Lower leg skin (tissue), 4 donors: ENCODE data around the gene ST3GAL5. TPM values are rescaled to one million over a fixed set of nuclear protein-coding genes. Genes with fewer than 3 reads are reported as not detected.
"Not testable (repeated sequence)": the region's sequence is repeated elsewhere in the genome, so short reads cannot be mapped to it uniquely, and the experiment has no call there.

Source experiments
- DNase-seq, 2 donors: peaks; one replicate each; pipeline ENCODE4 v3.0.0-alpha.2; 2019; ENCODE audit warnings: low spot score in 2 of 2
- H3K4me3 ChIP-seq: fragments of 200-600 bp; sonication (generic); 2 replicates; pipeline ENCODE4 v1.5.1; 2017; ENCODE audit warnings: mild to moderate bottlenecking, low read depth; ENCODE audit not compliant: poor library complexity, severe bottlenecking
- CTCF ChIP-seq, 3 donors: fragments of 450-650 bp; IDR thresholded peaks; one replicate each; pipeline ENCODE4 v1.5.1; 2016; ENCODE audit warnings: antibody characterized with exemption in 3 of 3, mild to moderate bottlenecking in 3 of 3, moderate library complexity in 2 of 3
- POLR2A ChIP-seq, 2 donors: fragments of 450-650 bp; IDR thresholded peaks; one replicate each; pipeline ENCODE4 v1.6.1; 2016 to 2017; ENCODE audit warnings: antibody characterized with exemption in 2 of 2, mild to moderate bottlenecking in 1 of 2, moderate library complexity in 1 of 2
- WGBS, 2 donors: methylation state at CpG; one replicate each; pipeline ENCODE4 v1.1.5; 2018; 5-methylcytosine and 5-hydroxymethylcytosine counted together
- intact Hi-C: fragments of 100-400 bp; cut with DNase I; formaldehyde crosslinking; loops from one replicate; pipeline ENCODE4 v1.15.0; 2023; ENCODE audit warnings: low total_unique reads
- total RNA-seq, 4 donors: library from RNA; depleted of rRNA; stranded (reverse); fragments of >200 nt; gene quantifications; one replicate each; pipeline ENCODE4 v1.1.0, GENCODE V29; 2016

The ST3GAL5 gene
- total RNA-seq, 4 donors from 2014 or later: 6.9 to 8.6 (median 8.1) TPM

- no peak overlapping the region for H3K4me3 ChIP-seq
- WGBS, 2 donors: 84 to 94% methylated on average over 2 of the region's 2 CpGs
- no peak for DNase-seq
- intact Hi-C loops: no loop called here
- TF ChIP-seq CTCF (IDR thresholded peaks at IDR 0.05) (no peak), POLR2A (IDR thresholded peaks at IDR 0.05) (no peak)
Observed at GRCh38 chr2:85900366-85900765, 11.6 kb upstream of the ST3GAL5 start.

- H3K4me3 ChIP-seq: no peak overlapping the region
- DNase-seq: no peak
- TF ChIP-seq CTCF (IDR thresholded peaks at IDR 0.05): no peak
- no peak for TF ChIP-seq POLR2A (IDR thresholded peaks at IDR 0.05)
- intact Hi-C loops: no loop called here
- WGBS, 2 donors: 50 to 54% methylated on average over 1 of the region's 1 CpG
Observed at GRCh38 chr2:85899849-85900248, 11.1 kb upstream of the ST3GAL5 start.

GRCh38 chr2:85899284-85899683 is 10.5 kb upstream of the ST3GAL5 start:
- intact Hi-C loops: no loop called here

GRCh38 chr2:85898881-85899280 is 10.1 kb upstream of the ST3GAL5 start:
- intact Hi-C loops: no loop called here
- no peak for TF ChIP-seq POLR2A (IDR thresholded peaks at IDR 0.05)
- no peak for TF ChIP-seq CTCF (IDR thresholded peaks at IDR 0.05)
- WGBS, 2 donors: 89 to 100% methylated on average over 1 of the region's 1 CpG
- DNase-seq: no peak
- no peak overlapping the region for H3K4me3 ChIP-seq

More at GRCh38 chr2:85899284-85899683, 10.5 kb upstream of the ST3GAL5 start:
- no peak for DNase-seq
- no peak overlapping the region for H3K4me3 ChIP-seq
- 94 to 97% methylated on average over 1 of the region's 1 CpG for WGBS, 2 donors
- TF ChIP-seq CTCF (IDR thresholded peaks at IDR 0.05) (no peak), POLR2A (IDR thresholded peaks at IDR 0.05) (no peak)

- 85 to 86% methylated on average over 6 of the region's 6 CpGs for WGBS, 2 donors
- not testable (repeated sequence) for DNase-seq
Observed at GRCh38 chr2:85894554-85895278, 5.9 kb upstream of the ST3GAL5 start.

GRCh38 chr2:85893428-85894258 is 4.9 kb upstream of the ST3GAL5 start:
- 62 to 65% methylated on average over 9 of the region's 9 CpGs for WGBS, 2 donors
- intact Hi-C loops: no loop called here
- no peak overlapping the region for H3K4me3 ChIP-seq
- TF ChIP-seq CTCF (IDR thresholded peaks at IDR 0.05) (no peak), POLR2A (IDR thresholded peaks at IDR 0.05) (no peak)
- no peak for DNase-seq

More at GRCh38 chr2:85894554-85895278, 5.9 kb upstream of the ST3GAL5 start:
- H3K4me3 ChIP-seq, intact Hi-C loops: not testable (repeated sequence)
